ENCODE results near the gene GHRL.

Gene GHRL

DNA sequence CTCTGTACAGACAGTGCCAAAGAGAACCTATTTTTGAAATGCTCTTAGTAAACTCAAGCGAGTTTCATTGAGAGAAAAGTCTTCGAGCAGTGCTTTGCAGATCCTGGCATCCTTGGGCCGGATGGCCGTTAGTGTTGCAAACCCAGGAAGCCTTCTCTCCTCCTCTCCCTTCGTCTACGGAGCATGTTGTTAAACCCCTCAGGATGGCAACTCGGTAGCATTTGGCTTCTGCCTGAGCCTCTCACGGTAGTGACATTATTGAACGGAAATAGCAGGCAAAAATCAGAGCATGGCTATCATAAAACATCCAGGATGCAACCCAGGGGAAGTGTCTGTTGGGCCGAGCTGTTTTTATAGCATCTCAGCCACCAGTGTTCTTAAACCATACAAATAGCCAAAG is 34.8 kb upstream of the GHRL start:
- Histone ChIP-seq H2AFZ (ENCODE audit: low read length, unreplicated experiment) (no peak overlapping the region), H3K4me3 (ENCODE audit: low read depth, low read length) (no peak overlapping the region), H3K27ac (ENCODE audit: low read depth, low read length) (no peak overlapping the region), H3K4me1 (ENCODE audit: control insufficient read depth, insufficient read depth, low read length, unreplicated experiment) (no peaks in the 10 kb centered on the region), H3K27me3 (ENCODE audit: insufficient read depth, low read length) (peaks cover 81% of the 10 kb centered on the region), H3K36me3 (ENCODE audit: insufficient read depth, low read length) (no peaks in the 10 kb centered on the region), H3K79me2 (ENCODE audit: control insufficient read depth, insufficient read depth, low read length, unreplicated experiment) (no peaks in the 10 kb centered on the region)

DNA sequence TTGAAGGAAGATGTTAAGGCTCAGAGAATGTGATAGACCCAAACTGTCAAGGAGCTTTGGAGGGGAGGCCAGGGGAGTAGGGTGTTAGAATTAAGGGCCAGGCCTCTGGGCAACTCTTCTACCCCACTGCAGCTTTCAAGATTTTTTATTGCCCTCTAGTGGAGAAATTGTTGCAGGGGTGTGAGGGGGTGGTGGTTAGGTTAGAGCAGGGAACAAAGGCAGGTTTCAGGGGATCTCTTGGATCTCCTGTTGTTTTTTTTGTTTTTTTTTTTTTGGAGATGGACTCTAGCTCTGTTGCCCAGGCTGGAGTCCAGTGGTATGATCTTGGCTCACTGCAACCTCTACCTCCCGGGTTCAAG is 29.6 kb upstream of the GHRL start:
- peaks cover 29% of the 10 kb centered on the region for H3K27me3 ChIP-seq (ENCODE audit: insufficient read depth, low read length)
- no peak overlapping the region for H3K4me3 ChIP-seq (ENCODE audit: low read depth, low read length)
- no peak overlapping the region for H2AFZ ChIP-seq (ENCODE audit: low read length, unreplicated experiment)
- peaks cover 15% of the 10 kb centered on the region for H3K4me1 ChIP-seq (ENCODE audit: control insufficient read depth, insufficient read depth, low read length, unreplicated experiment)
- H3K79me2 ChIP-seq (ENCODE audit: control insufficient read depth, insufficient read depth, low read length, unreplicated experiment) = peaks cover 36% of the 10 kb centered on the region
- no peak overlapping the region for H3K27ac ChIP-seq (ENCODE audit: low read depth, low read length)
- peaks cover 17% of the 10 kb centered on the region; the same call in 1 of the 2 replicates for H3K36me3 ChIP-seq (ENCODE audit: insufficient read depth, low read length)

DNA sequence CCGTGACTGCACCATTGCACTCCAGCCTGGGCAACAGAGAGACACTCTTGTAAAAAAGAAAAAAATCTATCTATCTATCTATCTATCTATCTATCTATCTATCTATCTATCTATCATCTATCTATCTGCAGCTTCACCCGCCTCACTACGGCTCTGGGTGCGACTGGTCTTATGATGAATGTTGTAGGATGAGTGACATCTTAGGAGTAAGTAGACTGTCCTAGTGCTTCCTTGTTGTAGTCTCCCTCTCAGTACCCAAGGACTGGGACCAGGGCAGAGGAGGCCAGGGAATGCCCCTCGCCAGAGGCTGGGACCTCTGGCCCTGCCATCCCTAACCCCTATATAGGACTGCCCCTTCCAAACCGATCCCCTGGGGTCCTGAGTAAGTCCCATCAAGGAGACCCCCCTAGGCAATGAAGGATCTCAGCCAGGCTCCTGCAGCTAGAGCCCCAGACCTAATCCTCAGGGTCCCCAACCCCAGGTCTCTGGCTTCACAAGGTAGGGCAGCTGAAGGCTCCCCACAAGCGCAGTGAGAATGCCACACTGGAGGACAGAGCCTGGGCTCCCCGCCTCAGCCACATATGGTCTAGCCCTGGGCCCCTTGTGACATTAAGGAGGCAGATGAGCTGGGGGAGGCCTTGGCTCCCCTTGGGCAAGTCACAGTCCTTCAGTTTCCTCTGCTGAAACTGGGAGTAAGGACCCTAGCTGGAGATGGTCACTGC is 29.0 kb upstream of the GHRL start:
- Histone ChIP-seq H3K36me3 (ENCODE audit: insufficient read depth, low read length) (peaks cover 21% of the 10 kb centered on the region; the same call in 1 of the 2 replicates), H3K79me2 (ENCODE audit: control insufficient read depth, insufficient read depth, low read length, unreplicated experiment) (peaks cover 40% of the 10 kb centered on the region), H2AFZ (ENCODE audit: low read length, unreplicated experiment) (peak overlapping the region; percentile 93), H3K27ac (ENCODE audit: low read depth, low read length) (no peak overlapping the region), H3K4me1 (ENCODE audit: control insufficient read depth, insufficient read depth, low read length, unreplicated experiment) (peaks cover 15% of the 10 kb centered on the region), H3K4me3 (ENCODE audit: low read depth, low read length) (no peak overlapping the region), H3K27me3 (ENCODE audit: insufficient read depth, low read length) (peaks cover 24% of the 10 kb centered on the region)

DNA sequence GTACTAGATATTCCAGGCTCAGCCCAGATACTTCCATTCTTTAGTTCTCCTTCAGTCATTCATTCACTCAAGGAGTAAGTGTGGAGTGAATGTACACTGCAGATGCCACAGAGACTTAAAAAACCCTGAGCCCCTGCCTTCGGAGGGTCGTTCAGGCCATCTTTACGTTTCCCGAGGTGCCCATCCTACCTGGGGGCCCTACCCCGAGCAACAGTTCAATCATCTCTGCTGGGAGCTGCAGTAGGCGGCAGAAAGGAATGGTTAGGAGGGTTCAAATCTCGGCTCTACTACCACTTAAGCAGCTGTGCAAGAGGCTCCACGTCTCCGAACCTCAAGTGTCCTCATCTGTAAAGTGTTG is 27.6 kb upstream of the GHRL start:
- Histone ChIP-seq H3K36me3 (ENCODE audit: insufficient read depth, low read length) (peaks cover 28% of the 10 kb centered on the region; the same call in 1 of the 2 replicates), H3K4me3 (ENCODE audit: low read depth, low read length) (peak overlapping the region; percentile 86), H3K27me3 (ENCODE audit: insufficient read depth, low read length) (peaks cover 9% of the 10 kb centered on the region), H3K27ac (ENCODE audit: low read depth, low read length) (peak overlapping the region; percentile 81), H3K4me1 (ENCODE audit: control insufficient read depth, insufficient read depth, low read length, unreplicated experiment) (peaks cover 15% of the 10 kb centered on the region), H3K79me2 (ENCODE audit: control insufficient read depth, insufficient read depth, low read length, unreplicated experiment) (peaks cover 44% of the 10 kb centered on the region), H2AFZ (ENCODE audit: low read length, unreplicated experiment) (no peak overlapping the region)

DNA sequence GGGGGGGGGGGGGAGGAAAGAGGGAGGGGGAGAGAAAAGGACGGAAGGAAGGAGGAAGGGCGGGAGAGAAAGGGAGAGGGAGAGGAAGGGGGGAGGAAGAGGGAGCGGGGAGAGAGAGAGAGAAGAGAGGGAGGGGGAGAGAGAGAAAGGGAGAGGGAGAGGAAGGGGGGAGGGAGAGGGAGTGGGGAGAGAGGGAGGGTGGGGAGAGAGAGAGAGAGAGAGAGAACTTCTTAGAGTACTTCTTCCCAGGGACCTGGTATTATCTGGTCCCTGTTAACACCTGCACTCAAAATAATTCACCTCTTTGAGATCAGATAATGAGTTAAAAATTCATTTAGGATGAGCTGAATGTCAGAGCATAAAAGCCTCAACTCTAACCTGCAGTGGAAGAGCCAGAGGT is 27.1 kb upstream of the GHRL start:
- Histone ChIP-seq H3K79me2 (ENCODE audit: control insufficient read depth, insufficient read depth, low read length, unreplicated experiment) (peaks cover 45% of the 10 kb centered on the region), H3K36me3 (ENCODE audit: insufficient read depth, low read length) (peaks cover 31% of the 10 kb centered on the region; the same call in 1 of the 2 replicates), H3K4me1 (ENCODE audit: control insufficient read depth, insufficient read depth, low read length, unreplicated experiment) (peaks cover 15% of the 10 kb centered on the region), H2AFZ (ENCODE audit: low read length, unreplicated experiment) (no peak overlapping the region), H3K27me3 (ENCODE audit: insufficient read depth, low read length) (peaks cover 4% of the 10 kb centered on the region; the same call in 1 of the 2 replicates), H3K4me3 (ENCODE audit: low read depth, low read length) (peak overlapping the region; percentile 86), H3K27ac (ENCODE audit: low read depth, low read length) (peak overlapping the region; percentile 81; the same call in 1 of the 2 replicates)

DNA sequence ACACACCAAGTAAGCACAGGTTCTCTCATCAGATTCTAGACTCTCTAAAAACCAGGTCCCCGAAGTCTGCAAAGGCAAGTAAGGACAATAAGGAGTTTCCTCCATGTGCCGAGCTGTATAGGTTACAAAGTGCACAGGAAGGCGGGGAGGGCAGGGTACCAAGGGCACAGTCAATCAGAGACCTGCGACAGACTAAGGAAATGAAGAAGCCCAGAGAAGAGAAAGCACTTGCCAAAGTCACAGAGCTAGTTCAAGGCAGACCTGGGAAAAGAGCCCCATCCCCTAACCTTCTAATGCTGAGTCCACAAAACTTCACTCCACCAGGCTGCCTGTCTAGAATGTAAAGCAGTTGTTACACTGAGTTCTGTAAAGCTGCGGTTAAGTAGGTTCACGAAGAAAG is 26.5 kb upstream of the GHRL start:
- Histone ChIP-seq H3K4me1 (ENCODE audit: control insufficient read depth, insufficient read depth, low read length, unreplicated experiment) (peaks cover 15% of the 10 kb centered on the region), H3K27me3 (ENCODE audit: insufficient read depth, low read length) (no peaks in the 10 kb centered on the region), H3K27ac (ENCODE audit: low read depth, low read length) (no peak overlapping the region), H3K4me3 (ENCODE audit: low read depth, low read length) (peak overlapping the region; percentile 86), H3K79me2 (ENCODE audit: control insufficient read depth, insufficient read depth, low read length, unreplicated experiment) (peaks cover 51% of the 10 kb centered on the region), H2AFZ (ENCODE audit: low read length, unreplicated experiment) (no peak overlapping the region), H3K36me3 (ENCODE audit: insufficient read depth, low read length) (peaks cover 36% of the 10 kb centered on the region; the same call in 1 of the 2 replicates)

DNA sequence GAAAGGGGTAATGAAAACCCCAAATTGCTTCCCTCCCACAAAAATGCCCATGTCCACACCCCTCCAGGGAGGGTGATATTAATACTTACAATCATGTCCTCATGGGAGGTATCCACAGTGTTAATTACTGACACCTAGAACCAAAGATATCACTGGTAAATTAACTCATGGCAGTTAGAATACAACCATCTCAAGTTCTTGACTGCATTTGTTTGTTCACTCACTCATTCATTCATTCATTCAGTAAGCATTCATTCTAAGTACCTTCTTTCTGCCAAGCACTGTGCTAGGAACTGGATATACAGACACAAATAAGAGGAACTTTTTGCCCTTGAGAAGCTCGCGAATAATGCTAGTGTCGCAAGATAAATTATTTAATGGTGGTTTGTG is 25.2 kb upstream of the GHRL start:
- Histone ChIP-seq H2AFZ (ENCODE audit: low read length, unreplicated experiment) (no peak overlapping the region), H3K4me3 (ENCODE audit: low read depth, low read length) (no peak overlapping the region), H3K27me3 (ENCODE audit: insufficient read depth, low read length) (no peaks in the 10 kb centered on the region), H3K36me3 (ENCODE audit: insufficient read depth, low read length) (peaks cover 38% of the 10 kb centered on the region; the same call in 1 of the 2 replicates), H3K79me2 (ENCODE audit: control insufficient read depth, insufficient read depth, low read length, unreplicated experiment) (peaks cover 52% of the 10 kb centered on the region), H3K4me1 (ENCODE audit: control insufficient read depth, insufficient read depth, low read length, unreplicated experiment) (peaks cover 15% of the 10 kb centered on the region), H3K27ac (ENCODE audit: low read depth, low read length) (no peak overlapping the region)

DNA sequence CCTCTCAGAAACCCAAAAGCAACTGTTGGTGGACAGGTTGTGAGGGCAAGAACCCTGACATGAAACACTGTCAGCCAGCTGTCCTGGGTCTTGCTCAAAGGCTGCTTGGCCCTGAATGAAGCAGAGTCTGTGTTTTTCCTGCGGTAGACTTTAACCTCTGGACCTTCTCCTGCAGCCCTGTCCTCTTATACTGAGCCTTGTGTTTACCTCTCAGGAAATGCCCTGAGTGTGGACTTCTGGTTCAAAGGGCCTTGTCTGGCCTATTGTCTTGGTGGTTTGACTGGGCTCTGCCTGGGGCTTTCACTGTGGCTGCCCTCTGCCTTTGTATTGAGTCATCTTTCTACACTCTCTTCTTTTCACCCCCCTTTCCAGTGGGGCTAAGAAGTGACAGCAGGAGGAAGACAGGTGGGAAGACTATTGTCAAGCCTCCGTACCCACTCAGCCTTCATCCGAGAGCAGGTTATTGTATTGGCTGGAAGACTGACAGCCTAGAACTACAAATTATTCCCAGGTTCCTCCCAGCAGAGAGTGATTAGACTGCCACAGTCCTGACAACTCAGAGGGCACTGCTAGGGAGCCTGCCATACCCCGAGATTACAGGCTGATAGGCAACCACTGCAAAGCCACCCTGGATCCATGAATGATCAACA is 24.7 kb upstream of the GHRL start:
- Histone ChIP-seq H3K4me3 (ENCODE audit: low read depth, low read length) (no peak overlapping the region), H3K4me1 (ENCODE audit: control insufficient read depth, insufficient read depth, low read length, unreplicated experiment) (peaks cover 15% of the 10 kb centered on the region), H3K79me2 (ENCODE audit: control insufficient read depth, insufficient read depth, low read length, unreplicated experiment) (peaks cover 52% of the 10 kb centered on the region), H3K27me3 (ENCODE audit: insufficient read depth, low read length) (no peaks in the 10 kb centered on the region), H3K27ac (ENCODE audit: low read depth, low read length) (no peak overlapping the region), H2AFZ (ENCODE audit: low read length, unreplicated experiment) (no peak overlapping the region), H3K36me3 (ENCODE audit: insufficient read depth, low read length) (peaks cover 38% of the 10 kb centered on the region; the same call in 1 of the 2 replicates)

DNA sequence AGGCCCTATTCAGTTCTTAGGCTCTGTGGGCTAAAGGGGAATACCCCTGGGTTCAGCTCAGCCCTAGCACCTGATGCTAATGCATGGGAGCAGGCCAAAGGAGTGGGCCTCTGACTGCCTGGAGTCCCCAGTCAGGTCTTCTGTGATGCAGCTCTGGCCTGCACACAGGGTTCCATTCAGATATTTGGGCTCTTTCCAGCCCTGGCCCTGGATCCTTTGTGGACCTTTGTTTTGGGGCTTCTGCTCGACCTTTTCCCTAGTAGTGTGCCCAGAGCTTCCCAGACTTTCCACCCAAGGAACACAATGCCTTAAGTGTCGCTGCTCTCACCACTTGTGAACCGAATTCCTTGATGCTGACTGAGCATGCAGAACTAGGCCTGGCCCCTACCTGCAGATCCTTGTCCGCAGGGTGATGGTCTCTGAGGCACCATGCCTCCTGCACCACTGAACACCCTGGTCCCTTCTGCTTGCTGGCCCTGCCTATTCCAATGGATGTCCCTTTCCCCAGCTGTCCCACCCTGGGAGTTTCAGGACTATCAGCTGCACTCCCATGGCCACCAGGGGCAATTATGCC is 23.1 kb upstream of the GHRL start:
- Histone ChIP-seq H2AFZ (ENCODE audit: low read length, unreplicated experiment) (no peak overlapping the region), H3K27ac (ENCODE audit: low read depth, low read length) (no peak overlapping the region), H3K4me1 (ENCODE audit: control insufficient read depth, insufficient read depth, low read length, unreplicated experiment) (peaks cover 15% of the 10 kb centered on the region), H3K36me3 (ENCODE audit: insufficient read depth, low read length) (peaks cover 40% of the 10 kb centered on the region; the same call in 1 of the 2 replicates), H3K4me3 (ENCODE audit: low read depth, low read length) (no peak overlapping the region), H3K27me3 (ENCODE audit: insufficient read depth, low read length) (no peaks in the 10 kb centered on the region), H3K79me2 (ENCODE audit: control insufficient read depth, insufficient read depth, low read length, unreplicated experiment) (peaks cover 52% of the 10 kb centered on the region)

DNA sequence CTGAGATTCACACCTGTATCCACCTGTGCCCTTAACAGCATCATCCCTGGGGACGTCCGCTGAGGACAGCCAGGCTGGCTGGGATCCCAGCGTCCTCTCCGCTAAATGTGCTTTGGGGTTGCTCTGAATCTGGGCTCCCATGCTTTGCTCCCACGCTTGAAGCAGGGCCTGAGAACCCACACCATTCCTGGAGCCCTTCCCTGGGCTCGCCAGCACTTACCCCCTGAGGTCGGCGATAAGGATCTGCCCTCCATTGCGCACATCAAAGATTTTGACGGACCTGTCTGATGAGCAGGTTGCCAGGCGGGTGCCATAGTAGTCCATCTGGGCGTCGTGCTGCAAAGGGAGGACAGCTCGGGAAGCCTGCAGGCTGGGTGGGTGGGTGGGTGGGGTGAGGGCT is 22.4 kb upstream of the GHRL start:
- no peak overlapping the region for H2AFZ ChIP-seq (ENCODE audit: low read length, unreplicated experiment)
- peaks cover 46% of the 10 kb centered on the region; the same call in 1 of the 2 replicates for H3K36me3 ChIP-seq (ENCODE audit: insufficient read depth, low read length)

More for the DNA sequence above, 22.4 kb upstream of the GHRL start:
- H3K4me3 ChIP-seq (ENCODE audit: low read depth, low read length) = no peak overlapping the region
- H3K79me2 ChIP-seq (ENCODE audit: control insufficient read depth, insufficient read depth, low read length, unreplicated experiment) = peaks cover 45% of the 10 kb centered on the region
- H3K27ac ChIP-seq (ENCODE audit: low read depth, low read length) = no peak overlapping the region
- H3K4me1 ChIP-seq (ENCODE audit: control insufficient read depth, insufficient read depth, low read length, unreplicated experiment) = peaks cover 19% of the 10 kb centered on the region
- H3K27me3 ChIP-seq (ENCODE audit: insufficient read depth, low read length) = no peaks in the 10 kb centered on the region
